CD4-positive, alpha-beta T cell treated with Interleukin-15 for 4 hours (primary cell): ENCODE measurements around the gene RUNDC1.

Experiments
- DNase-seq: peaks from one replicate; pipeline ENCODE4 v3.0.0-alpha.2; 2020; ENCODE audit warnings: low spot score

The RUNDC1 gene

DNA sequence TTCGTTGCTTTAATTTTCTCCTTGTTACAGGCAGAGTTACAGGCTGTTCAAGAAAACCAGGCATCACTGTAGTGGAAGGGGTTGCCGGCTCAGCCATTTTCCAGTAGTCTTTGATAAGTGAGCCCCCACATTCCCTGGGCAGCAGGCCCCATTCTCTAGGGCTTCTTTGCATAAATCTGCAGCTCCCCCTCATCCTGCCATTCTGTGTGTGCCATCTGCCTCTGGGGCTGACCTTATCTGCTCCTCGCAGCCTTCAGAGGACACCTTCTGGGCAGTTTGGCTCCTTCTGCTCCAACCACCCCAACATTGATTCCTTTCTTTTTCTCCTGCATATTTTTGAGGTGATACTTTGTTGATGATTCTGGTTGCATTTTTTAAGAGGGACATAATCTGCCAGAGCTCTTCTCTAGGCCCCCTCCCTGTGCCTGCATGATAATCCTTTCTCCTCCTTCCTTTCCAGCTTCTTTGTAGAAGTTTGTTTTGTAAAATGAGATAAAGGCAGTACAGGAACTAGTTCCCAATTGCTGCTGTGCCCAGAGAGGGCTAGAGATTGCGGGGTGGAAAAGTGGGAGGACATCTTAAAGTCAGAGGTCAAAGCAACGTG, 61.8 kb downstream of the RUNDC1 start:
- no peak for DNase-seq
